AML-193 (cell line): ENCODE data around the gene STARD5.
"Not testable (repeated sequence)": the region's sequence is repeated elsewhere in the genome, so short reads cannot be mapped to it uniquely, and the experiment has no call there.

ENCODE experiments used
- DNase-seq, 2 experiments: peaks; one replicate each; lab custom pipeline; 2025; lab: John Stamatoyannopoulos, UW

Gene STARD5

GRCh38 chr15:81337713-81338157 is 13.8 kb upstream of the STARD5 start:
- DNase-seq = no peak

GRCh38 chr15:81337241-81337640 is 13.3 kb upstream of the STARD5 start:
- DNase-seq = no peak

GRCh38 chr15:81336568-81336967 is 12.6 kb upstream of the STARD5 start:
- DNase-seq = peak; percentile 8 to 14

- DNase-seq = no peak
These were observed 11.7 kb upstream of the STARD5 start for GRCh38 chr15:81335631-81336030.

GRCh38 chr15:81334768-81335435 is 11.0 kb upstream of the STARD5 start:
- no peak for DNase-seq

- DNase-seq = no peak
These were observed 9.4 kb upstream of the STARD5 start for GRCh38 chr15:81333363-81333762.

- DNase-seq = no peak
These were observed 8.4 kb upstream of the STARD5 start for GRCh38 chr15:81332326-81332725.

- no peak for DNase-seq
These were observed 7.7 kb upstream of the STARD5 start for GRCh38 chr15:81331600-81331999.

GRCh38 chr15:81331141-81331540 is 7.2 kb upstream of the STARD5 start:
- DNase-seq = not testable (repeated sequence)

- no peak for DNase-seq
These were observed 6.6 kb upstream of the STARD5 start for GRCh38 chr15:81330366-81331090.

GRCh38 chr15:81329446-81329845 is 5.5 kb upstream of the STARD5 start:
- no peak for DNase-seq

- peak in 1 of 2 experiments; percentile 15 for DNase-seq
These were observed 3.6 kb upstream of the STARD5 start for GRCh38 chr15:81327516-81327915.

GRCh38 chr15:81326466-81327212 is 2.7 kb upstream of the STARD5 start:
- no peak for DNase-seq

- DNase-seq = no peak
These were observed 390 bp downstream of the STARD5 start for GRCh38 chr15:81323559-81323943.

GRCh38 chr15:81322676-81323253 is 1.2 kb downstream of the STARD5 start:
- DNase-seq = no peak

GRCh38 chr15:81321667-81322066 is 2.3 kb downstream of the STARD5 start:
- DNase-seq = no peak

GRCh38 chr15:81317642-81318017 is 6.3 kb downstream of the STARD5 start:
- no peak for DNase-seq

GRCh38 chr15:81316267-81316666 is 7.7 kb downstream of the STARD5 start:
- DNase-seq = no peak

GRCh38 chr15:81315452-81316175 is 8.3 kb downstream of the STARD5 start:
- no peak for DNase-seq

- DNase-seq = no peak
These were observed 9.6 kb downstream of the STARD5 start for GRCh38 chr15:81314378-81314777.

- no peak for DNase-seq
These were observed 10.3 kb downstream of the STARD5 start for GRCh38 chr15:81313686-81314085.
